Adrenal gland (tissue), 5 donors: Measurements from ENCODE around the gene JOSD2.

ENCODE experiments used
- POLR2A ChIP-seq, 2 donors: fragments of 450-650 bp; IDR thresholded peaks; one replicate each; pipeline ENCODE4 v1.6.1; 2017; ENCODE audit warnings: antibody characterized with exemption in 2 of 2, mild to moderate bottlenecking in 2 of 2, moderate library complexity in 1 of 2
- TF ChIP-seq, protein P1 (sequence below), 6 experiments: fragments of 450-650 bp in 4 of 6; fragments of 200-600 bp in 2 of 6; sonication (generic) in 1 of 6; IDR thresholded peaks; 1 replicate in 5 of 6; 2 replicates in 1 of 6; pipeline versions ENCODE4 v1.5.1 to v1.8.0; 2016 to 2021; ENCODE audit warnings: antibody characterized with exemption in 6 of 6, mild to moderate bottlenecking in 2 of 6, moderate library complexity in 1 of 6
- donor health status: DM: no; HTN: no; CAD: no.

DNA sequence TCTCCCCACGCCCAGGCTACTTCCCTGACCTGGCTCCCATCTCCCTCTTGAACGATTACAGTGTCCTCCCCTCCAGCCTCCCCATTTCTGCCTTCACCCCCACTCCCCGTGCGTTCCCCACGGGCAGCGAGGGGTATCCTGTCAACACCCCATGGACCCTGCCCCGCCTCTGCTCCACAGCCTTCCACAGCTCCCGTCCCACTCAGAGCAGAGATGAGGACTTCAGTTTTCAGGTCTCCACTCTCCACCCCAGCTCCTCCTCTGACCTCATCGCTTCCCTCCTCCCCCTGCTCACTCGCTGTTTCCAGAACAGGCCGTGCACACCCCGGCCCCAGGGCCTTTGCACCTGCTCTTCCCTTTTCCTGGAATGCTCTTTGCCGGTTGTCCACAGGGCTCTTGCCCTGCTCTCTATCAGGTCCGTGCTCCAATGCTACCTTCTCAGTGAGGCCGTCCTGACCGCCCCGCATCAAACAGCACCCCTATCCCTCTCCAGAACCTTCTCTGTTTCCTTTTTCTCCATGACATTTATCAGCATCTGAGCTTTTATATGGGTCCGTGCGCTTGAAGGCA, 42.2 kb upstream of the JOSD2 start:
- TF ChIP-seq, protein P1, sequence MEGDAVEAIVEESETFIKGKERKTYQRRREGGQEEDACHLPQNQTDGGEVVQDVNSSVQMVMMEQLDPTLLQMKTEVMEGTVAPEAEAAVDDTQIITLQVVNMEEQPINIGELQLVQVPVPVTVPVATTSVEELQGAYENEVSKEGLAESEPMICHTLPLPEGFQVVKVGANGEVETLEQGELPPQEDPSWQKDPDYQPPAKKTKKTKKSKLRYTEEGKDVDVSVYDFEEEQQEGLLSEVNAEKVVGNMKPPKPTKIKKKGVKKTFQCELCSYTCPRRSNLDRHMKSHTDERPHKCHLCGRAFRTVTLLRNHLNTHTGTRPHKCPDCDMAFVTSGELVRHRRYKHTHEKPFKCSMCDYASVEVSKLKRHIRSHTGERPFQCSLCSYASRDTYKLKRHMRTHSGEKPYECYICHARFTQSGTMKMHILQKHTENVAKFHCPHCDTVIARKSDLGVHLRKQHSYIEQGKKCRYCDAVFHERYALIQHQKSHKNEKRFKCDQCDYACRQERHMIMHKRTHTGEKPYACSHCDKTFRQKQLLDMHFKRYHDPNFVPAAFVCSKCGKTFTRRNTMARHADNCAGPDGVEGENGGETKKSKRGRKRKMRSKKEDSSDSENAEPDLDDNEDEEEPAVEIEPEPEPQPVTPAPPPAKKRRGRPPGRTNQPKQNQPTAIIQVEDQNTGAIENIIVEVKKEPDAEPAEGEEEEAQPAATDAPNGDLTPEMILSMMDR (IDR thresholded peaks at IDR 0.05) = no peak
- TF ChIP-seq POLR2A (IDR thresholded peaks at IDR 0.05) = no peak
